ENCODE results near the gene GFER.
A peak's percentile ranks its signal among the peaks of the same experiment; 100 is the strongest.

- TF ChIP-seq CTCF (IDR thresholded peaks at IDR 0.05) (no peak), POLR2A (IDR thresholded peaks at IDR 0.05) (peak in 1 of 2 donors; percentile 86)
Observed at GRCh38 chr16:1971796-1972489, 12.1 kb upstream of the GFER start, which contains the start of gene TBL3.
